HG03520 (cell line): ENCODE data around the gene MRPL34.

ENCODE experiments used
- ATAC-seq: cut with Tn5 transposase; IDR thresholded peaks from one replicate; pipeline ENCODE4 v1.9.1; 2021; ENCODE audit warnings: mild to moderate bottlenecking, moderate library complexity; ENCODE audit not compliant: unreplicated experiment

The MRPL34 gene

DNA sequence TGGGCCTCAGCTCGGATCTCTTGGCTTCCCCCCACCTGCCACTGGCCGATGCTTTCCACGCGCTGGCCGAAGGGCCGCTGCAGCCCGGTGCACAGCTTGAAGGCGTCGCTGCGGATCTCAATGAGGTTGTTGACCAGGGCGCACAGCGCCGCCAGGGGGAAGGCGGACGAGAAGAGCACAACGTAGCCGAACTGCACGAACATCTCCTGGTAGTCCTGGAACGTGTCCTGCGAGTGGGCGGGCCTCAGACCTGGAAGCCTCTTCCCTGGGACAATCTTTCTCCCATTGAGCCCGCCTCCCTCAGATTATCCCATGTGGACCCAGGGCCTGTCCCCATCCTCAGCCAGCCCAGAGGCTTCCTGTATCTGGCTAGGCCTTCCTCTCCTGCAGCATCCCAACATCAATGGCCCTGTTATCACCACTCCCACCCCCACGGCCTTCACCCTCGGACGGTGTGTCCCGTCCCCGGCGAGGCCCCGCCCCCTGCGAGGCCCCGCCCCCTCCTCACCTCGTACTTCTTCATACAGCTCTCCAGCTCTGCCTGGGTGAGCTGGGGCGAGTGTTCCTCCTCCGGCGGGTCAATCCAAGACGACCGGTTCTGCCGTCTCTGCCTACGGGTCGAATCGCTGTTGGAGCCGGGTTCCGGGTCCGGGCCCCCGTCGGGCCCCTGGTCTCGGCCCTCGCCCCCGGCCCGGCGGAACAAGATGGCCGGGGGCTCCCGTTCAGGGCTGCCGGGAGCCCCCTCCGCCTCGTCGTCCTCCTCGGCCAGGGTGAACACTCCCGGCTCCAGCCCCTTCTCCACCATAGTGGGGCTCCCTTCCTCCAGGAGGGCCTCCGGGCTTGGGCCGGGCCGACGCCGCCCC, 22.2 kb downstream of the MRPL34 start:
- no peak for ATAC-seq

- no peak for ATAC-seq
Measured at GRCh38 chr19:17328517-17329365, 23.1 kb downstream of the MRPL34 start.

DNA sequence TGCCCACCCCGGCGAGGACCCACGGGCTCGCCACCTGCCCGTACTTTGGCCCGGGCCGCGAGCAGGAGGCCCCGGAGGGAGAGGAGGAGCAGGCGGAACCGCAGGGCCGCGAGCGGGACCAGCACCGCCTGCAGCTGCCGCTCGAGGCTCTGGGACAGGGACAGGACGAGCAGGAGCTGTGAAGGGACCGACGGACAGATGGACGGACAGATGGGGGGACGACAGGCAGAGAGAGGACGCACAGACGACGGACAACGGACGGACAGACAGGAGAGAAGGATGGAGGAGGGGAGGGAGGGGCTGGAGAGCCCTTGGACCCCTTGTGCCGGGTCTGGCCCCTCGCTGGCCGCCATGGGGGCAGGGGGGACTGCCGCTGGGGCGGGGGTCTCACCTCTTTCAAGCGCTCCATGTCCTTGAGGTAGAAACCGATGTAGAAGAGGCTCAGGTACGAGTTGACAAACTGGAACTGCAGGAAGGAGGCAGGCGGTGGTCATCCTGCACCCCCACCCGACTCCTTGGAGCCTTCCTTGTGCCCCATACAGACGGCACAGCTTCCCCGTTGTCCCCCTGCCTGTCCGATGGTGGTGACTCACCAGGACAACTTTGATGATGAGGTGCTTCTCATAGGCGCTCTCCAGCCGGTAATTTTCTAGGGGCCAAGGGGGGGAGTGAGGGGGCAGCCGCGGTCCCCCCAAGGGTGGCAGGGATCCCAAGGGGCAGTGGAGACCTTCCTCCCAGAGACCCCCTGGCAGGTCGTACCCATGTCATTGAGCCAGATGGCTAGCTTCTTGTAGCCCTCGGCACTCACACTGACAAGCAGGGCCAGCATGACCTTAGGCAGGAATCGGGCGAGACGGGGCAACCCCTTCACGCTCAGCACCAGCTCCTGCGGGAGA, 23.9 kb downstream of the MRPL34 start:
- ATAC-seq, result no peak

GRCh38 chr19:17330262-17331044, 24.8 kb downstream of the MRPL34 start:
- no peak for ATAC-seq

DNA sequence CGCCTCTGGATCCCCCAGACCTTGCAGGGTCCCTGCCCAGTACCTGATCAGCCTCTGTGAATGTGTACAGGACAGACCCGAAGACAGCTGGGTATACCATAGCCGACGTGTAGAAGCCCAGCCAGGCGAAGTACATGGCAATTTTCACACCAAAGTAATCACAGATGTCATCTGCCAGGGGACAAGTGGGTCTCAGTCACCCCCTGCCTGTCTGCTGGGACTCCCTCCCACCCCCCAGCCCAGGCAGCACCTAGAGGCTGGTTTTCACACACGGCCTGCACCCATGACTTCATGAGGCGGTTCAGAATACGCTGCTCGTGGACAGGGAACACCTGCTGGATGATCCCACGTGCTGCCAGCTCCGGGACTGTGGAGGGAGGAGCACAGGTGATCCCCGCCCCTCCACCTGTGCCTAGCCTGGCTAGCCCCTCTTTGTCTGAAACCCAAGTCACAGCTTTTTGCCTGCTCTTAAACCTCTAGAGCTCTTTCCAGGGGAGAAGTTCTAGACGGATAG, 25.4 kb downstream of the MRPL34 start:
- ATAC-seq, result no peak

GRCh38 chr19:17332360-17332676, 26.6 kb downstream of the MRPL34 start:
- no peak for ATAC-seq

GRCh38 chr19:17332677-17333581, 27.3 kb downstream of the MRPL34 start:
- ATAC-seq, result no peak

DNA sequence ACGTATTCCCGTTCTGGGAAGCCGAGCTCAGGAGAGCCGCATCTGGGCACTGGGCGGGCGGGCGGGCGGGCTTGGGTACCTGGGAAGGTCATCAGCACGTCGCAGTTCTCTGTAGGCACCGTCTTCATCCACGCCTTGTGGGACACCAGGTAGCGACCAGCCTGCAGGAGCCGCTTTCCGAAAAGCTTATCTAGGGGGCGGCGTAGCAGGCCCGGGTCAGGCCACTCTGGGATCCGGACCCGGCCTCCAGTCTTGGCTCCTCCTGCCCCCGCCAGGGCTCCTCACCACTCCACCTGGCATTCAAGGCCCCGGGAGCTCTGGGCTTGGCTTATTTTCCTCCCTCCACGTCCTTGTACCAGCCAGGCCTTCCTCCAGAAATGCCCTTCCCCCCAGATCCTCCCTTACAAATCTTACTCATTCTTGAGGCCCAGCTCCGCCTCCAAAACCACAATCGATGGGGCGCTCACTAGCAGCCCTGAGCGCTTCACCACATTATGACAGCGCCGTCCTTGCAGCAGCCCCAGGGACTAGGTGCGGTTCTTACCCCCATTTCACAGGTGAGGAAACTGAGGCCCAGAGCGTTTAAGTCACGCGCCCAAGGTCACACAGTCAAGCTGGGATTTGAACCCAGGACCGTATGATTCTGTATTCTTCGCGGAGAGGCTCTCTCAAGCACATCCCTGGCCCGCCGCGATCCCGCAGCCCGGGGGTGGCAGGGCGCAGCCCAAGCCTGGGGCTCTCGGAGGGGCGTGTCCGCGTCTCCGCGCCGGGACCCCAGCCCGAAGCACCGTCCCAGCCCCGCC, 28.1 kb downstream of the MRPL34 start:
- ATAC-seq, result no peak

DNA sequence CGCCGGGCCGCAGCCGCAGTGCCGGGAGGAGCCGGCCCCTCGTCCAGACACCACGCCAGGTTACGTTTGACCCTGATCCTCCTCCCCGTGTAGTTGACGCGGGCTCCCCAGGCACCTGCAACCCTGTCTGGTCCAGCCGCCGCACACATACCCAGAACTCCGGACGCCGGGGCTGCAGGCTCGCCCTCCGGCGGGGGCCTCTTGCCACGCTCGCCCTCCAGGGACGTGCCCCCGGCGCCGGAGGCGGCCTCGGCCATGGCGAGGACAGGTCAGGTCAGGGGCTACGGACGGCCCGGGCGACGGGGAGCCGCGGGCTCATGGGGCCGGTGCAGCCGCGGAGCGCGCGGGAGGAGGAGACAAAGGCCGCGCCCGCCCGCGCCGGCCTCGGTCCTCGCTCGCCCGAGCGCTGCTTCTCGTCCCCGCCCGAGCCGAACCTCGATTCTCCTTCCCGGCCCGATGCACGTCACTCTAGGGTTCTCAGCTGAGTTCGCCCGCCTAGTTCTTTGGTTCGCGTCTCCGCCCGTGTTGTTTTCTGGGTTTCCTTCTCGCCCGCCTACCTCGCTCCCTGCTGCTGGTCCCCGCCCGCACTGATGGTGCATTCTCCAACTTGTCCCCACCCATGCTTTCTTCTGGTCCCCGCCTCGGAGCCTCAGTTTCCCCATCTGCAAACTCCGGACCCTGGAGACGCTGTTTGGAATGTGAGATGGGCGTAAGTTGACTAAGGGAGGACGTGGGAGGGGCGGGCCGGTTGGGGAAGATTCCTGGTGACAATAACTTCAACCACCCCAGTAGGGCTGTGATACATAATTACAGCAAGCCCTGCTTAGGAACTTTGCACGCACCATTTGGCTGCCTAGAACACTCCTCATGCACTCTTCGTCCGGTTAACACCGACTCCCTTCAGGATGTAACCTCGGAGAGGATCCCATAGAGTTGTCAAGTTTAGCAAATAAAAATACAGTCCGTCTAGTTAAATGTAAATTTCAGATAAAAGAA, 29.0 kb downstream of the MRPL34 start, which contains the start of gene ANO8:
TSS of gene ANO8 (minus strand) at position 442 of the 996 bp plus-strand sequence. CDS start at position 257, 185 bp downstream.
- ATAC-seq, result peak; percentile 41

DNA sequence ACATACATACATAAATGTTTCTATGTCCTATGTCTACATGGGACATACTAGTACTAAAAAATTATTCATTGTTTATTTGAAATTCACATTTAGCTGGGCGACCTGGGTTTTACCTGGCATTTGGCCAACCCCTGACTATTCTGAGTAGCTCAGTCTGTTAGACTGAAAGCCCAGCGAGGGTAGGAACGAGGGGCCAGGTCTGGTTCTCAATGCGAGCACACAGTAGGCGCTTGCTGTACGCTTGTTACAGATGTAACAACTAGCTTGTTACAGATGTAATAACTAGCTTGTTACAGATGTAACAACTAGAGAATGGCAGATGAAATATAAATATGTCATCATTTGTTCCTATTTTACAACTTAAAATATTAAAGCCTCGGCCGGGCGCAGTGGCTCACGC, 29.9 kb downstream of the MRPL34 start:
- ATAC-seq, result no peak

GRCh38 chr19:17336872-17337674, 31.4 kb downstream of the MRPL34 start, which contains the start of gene GTPBP3:
GTPBP3 (plus strand) TSS chr19:17337553; CDS start chr19:17337612, 59 bp downstream.
- ATAC-seq, result peak; percentile 75

DNA sequence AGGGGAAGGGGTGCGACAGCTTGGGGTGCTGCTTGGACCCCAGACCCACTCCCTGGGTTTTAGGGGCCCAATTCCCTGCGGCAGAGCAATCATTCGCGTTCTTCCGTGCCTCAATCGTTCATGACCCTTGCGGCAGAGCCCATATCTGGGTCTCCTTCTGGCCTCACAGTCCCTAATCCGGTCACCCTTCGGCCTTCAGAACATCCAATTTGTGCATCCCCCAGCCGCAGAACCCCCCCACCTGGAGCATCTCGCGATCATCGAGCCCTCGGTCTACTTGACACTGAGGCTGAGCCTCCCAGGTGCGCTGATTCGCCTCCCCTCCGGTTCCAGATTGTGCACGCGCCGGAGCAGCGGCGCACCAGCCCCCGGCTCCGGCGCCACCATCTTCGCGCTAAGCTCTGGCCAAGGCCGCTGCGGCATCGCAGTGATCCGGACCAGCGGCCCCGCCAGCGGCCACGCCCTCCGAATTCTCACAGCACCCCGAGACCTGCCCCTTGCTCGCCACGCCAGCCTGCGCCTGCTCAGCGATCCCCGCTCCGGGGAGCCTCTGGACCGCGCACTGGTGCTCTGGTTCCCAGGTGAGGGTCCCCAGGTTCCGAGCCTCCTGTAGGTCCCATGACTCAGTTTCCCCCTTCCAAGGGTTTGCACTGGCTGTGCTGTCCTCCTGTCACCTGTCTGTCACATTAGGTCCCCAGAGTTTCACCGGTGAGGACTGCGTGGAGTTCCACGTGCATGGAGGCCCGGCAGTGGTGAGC, 32.2 kb downstream of the MRPL34 start:
- ATAC-seq, result no peak

DNA sequence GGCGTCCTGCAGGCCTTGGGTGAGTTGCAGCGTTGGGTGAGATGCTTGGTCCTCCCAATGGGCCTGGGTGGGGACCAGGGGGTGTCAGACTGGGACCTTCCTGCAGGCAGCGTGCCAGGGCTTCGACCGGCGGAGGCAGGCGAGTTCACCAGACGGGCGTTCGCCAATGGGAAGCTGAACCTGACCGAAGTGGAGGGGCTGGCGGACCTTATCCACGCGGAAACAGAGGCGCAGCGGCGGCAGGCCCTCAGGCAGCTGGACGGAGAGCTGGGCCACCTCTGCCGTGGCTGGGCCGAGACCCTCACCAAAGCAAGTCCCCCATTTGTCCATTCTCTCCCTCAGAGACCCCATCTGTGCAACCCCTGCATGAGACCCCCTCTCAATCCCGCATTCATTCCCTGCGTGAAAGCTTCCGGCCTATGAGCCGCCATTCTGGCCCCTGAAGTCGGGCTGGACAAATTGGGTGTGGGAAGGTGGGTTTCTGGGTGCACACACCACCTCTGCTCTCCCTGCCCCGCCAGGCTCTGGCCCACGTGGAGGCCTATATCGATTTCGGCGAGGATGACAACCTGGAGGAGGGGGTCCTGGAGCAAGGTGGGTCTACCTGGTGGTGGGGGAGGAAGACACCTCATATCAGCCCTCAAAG, 32.9 kb downstream of the MRPL34 start:
- ATAC-seq, result no peak

DNA sequence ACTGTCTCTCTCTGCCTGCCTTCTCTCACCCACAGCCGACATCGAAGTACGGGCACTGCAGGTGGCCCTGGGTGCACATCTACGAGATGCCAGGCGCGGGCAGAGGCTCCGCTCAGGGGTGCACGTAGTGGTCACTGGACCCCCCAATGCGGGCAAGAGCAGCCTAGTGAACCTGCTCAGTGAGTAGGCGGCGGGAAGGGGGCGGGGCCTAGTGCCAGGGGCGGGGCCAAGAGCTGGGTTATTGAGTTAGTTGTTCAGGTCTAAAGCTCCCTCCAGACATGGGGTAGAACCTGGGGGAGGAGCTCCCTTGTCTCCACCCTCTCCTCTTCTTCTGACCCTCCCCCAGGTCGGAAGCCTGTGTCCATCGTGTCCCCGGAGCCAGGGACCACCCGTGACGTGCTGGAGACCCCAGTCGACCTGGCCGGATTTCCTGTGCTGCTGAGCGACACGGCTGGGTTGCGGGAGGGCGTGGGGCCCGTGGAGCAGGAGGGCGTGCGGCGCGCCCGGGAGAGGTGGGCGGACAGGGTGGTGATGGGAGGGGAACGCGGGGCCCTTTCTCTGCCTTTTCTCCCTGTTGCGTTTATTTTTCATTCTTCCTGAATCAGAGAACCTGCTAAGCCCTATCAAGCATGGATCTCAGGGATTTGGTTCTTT, 33.5 kb downstream of the MRPL34 start:
- no peak for ATAC-seq
